H9 (cell line): ENCODE results near the gene CYREN. TPM values are rescaled to one million over a fixed set of nuclear protein-coding genes. Genes with fewer than 3 reads are reported as not detected.
A peak's percentile ranks its signal among the peaks of the same experiment; 100 is the strongest.

ENCODE experiments used
- DNase-seq: peaks from one replicate; pipeline ENCODE4 v3.0.0-alpha.2; 2017
- H2AFZ ChIP-seq: one replicate; pipeline ENCODE4 v1.6.1; 2013; ENCODE audit warnings: mild to moderate bottlenecking, low read length, control low read depth, moderate library complexity
- H2AK5ac ChIP-seq: 2 replicates; pipeline ENCODE4 v1.6.1; 2013; ENCODE audit warnings: low read length, control low read depth, mixed read lengths; ENCODE audit not compliant: insufficient read length
- H2BK120ac ChIP-seq: one replicate; pipeline ENCODE4 v1.6.1; 2013; ENCODE audit warnings: low read depth, mild to moderate bottlenecking, low read length, control low read depth, inconsistent platforms; ENCODE audit not compliant: poor library complexity, severe bottlenecking
- H2BK12ac ChIP-seq: 2 replicates; pipeline ENCODE4 v1.6.1; 2013; ENCODE audit warnings: low read length, control low read depth, mixed read lengths, low read depth; ENCODE audit not compliant: insufficient read length
- H2BK15ac ChIP-seq: 2 replicates; pipeline ENCODE4 v1.6.1; 2013; ENCODE audit warnings: low read depth, low read length, control low read depth
- H2BK20ac ChIP-seq: one replicate; pipeline ENCODE4 v1.6.1; 2013; ENCODE audit warnings: low read depth, mild to moderate bottlenecking, low read length, control low read depth, inconsistent platforms; ENCODE audit not compliant: poor library complexity, severe bottlenecking
- H2BK5ac ChIP-seq: 2 replicates; pipeline ENCODE4 v1.6.1; 2013; ENCODE audit warnings: low read length, control low read depth, mixed read lengths; ENCODE audit not compliant: insufficient read length
- H3K14ac ChIP-seq: 2 replicates; pipeline ENCODE4 v1.6.1; 2013; ENCODE audit warnings: low read length, control low read depth; ENCODE audit not compliant: insufficient read depth
- H3K18ac ChIP-seq: 2 replicates; pipeline ENCODE4 v1.6.1; 2013; ENCODE audit warnings: low read depth, mild to moderate bottlenecking, mixed read lengths, low read length, control low read depth; ENCODE audit not compliant: insufficient read length
- H3K23ac ChIP-seq: 2 replicates; pipeline ENCODE4 v1.6.1; 2013; ENCODE audit warnings: low read length, control low read depth, mixed read lengths, low read depth; ENCODE audit not compliant: insufficient read length
- H3K23me2 ChIP-seq: 2 replicates; pipeline ENCODE4 v1.6.1; 2013; ENCODE audit warnings: low read depth, mild to moderate bottlenecking, mixed read lengths, low read length, control low read depth; ENCODE audit not compliant: insufficient read length, poor library complexity, severe bottlenecking
- H3K27ac ChIP-seq: 2 replicates; pipeline ENCODE4 v1.5.1; 2013; ENCODE audit warnings: low read length, control low read depth, mixed read lengths, low read depth; ENCODE audit not compliant: insufficient read length
- H3K27me3 ChIP-seq: 2 replicates; pipeline ENCODE4 v1.6.1; 2013; ENCODE audit warnings: low read length, control low read depth, inconsistent platforms; ENCODE audit not compliant: insufficient read depth
- H3K4ac ChIP-seq: 2 replicates; pipeline ENCODE4 v1.6.1; 2013; ENCODE audit warnings: low read depth, mild to moderate bottlenecking, control low read depth, inconsistent platforms, low read length, moderate library complexity
- H3K4me1 ChIP-seq: 2 replicates; pipeline ENCODE4 v1.6.1; 2013; ENCODE audit warnings: low read length, control low read depth, inconsistent platforms; ENCODE audit not compliant: insufficient read depth
- H3K4me2 ChIP-seq: 2 replicates; pipeline ENCODE4 v1.6.1; 2013; ENCODE audit warnings: low read length, control low read depth, mixed read lengths; ENCODE audit not compliant: insufficient read length, insufficient read depth
- H3K56ac ChIP-seq: 2 replicates; pipeline ENCODE4 v1.6.1; 2013; ENCODE audit warnings: low read depth, mild to moderate bottlenecking, mixed read lengths, low read length, control low read depth; ENCODE audit not compliant: insufficient read length
- H3K79me1 ChIP-seq: 2 replicates; pipeline ENCODE4 v1.6.1; 2013; ENCODE audit warnings: low read depth, mild to moderate bottlenecking, moderate library complexity, low read length, control low read depth, inconsistent platforms; ENCODE audit not compliant: insufficient read depth, poor library complexity, severe bottlenecking
- H3K79me2 ChIP-seq: 2 replicates; pipeline ENCODE4 v1.6.1; 2013; ENCODE audit warnings: low read length, control low read depth, inconsistent platforms; ENCODE audit not compliant: insufficient read depth
- H3K9ac ChIP-seq: 2 replicates; pipeline ENCODE4 v1.6.1; 2013; ENCODE audit warnings: low read length, control low read depth, mixed read lengths; ENCODE audit not compliant: insufficient read length; ENCODE audit errors: extremely low read depth
- H3K9me3 ChIP-seq: one replicate; pipeline ENCODE4 v1.6.1; 2013; ENCODE audit warnings: low read depth, low read length, inconsistent platforms; ENCODE audit not compliant: control insufficient read depth
- H3T11ph ChIP-seq: one replicate; pipeline ENCODE4 v1.6.1; 2013; ENCODE audit warnings: mild to moderate bottlenecking, low read length, control low read depth, inconsistent platforms
- H4K20me1 ChIP-seq: one replicate; pipeline ENCODE4 v1.6.1; 2013; ENCODE audit not compliant: control insufficient read depth, insufficient read length, insufficient read depth
- H4K5ac ChIP-seq: 2 replicates; pipeline ENCODE4 v1.6.1; 2013; ENCODE audit warnings: low read depth, mild to moderate bottlenecking, mixed read lengths, low read length, control low read depth; ENCODE audit not compliant: insufficient read length
- H4K8ac ChIP-seq: replicated peaks from 2 replicates; pipeline ENCODE4 v1.6.1; 2013; ENCODE audit warnings: low read length, control low read depth, mixed read lengths, low read depth; ENCODE audit not compliant: insufficient read length
- H4K91ac ChIP-seq: 2 replicates; pipeline ENCODE4 v1.6.1; 2013; ENCODE audit warnings: low read depth, mild to moderate bottlenecking, moderate library complexity, mixed read lengths, low read length, control low read depth; ENCODE audit not compliant: insufficient read length
- H3K27ac Mint-ChIP-seq, 3 experiments: 2 replicates in 2 of 3; 3 replicates in 1 of 3; pipeline ENCODE4 v1.8.0; 2020 to 2021; ENCODE audit warnings: mixed read lengths in 3 of 3, mild to moderate bottlenecking in 1 of 3, moderate library complexity in 1 of 3
- H3K27me3 Mint-ChIP-seq: 2 replicates; pipeline ENCODE4 v1.8.0; 2021; ENCODE audit warnings: low read depth, mild to moderate bottlenecking, moderate library complexity, mixed read lengths
- H3K36me3 Mint-ChIP-seq, 3 experiments: 2 replicates in 2 of 3; 3 replicates in 1 of 3; pipeline ENCODE4 v1.8.0; 2020 to 2021; ENCODE audit warnings: low read depth in 3 of 3, mixed read lengths in 3 of 3; ENCODE audit not compliant: insufficient read depth in 1 of 3
- H3K4me1 Mint-ChIP-seq, 2 experiments: 2 replicates each; pipeline ENCODE4 v1.8.0; 2020; ENCODE audit warnings: mixed read lengths in 2 of 2
- H3K4me3 Mint-ChIP-seq, 2 experiments: 2 replicates in 1 of 2; 3 replicates in 1 of 2; pipeline ENCODE4 v1.8.0; 2020 to 2021; ENCODE audit warnings: mild to moderate bottlenecking in 2 of 2, mixed read lengths in 2 of 2, moderate library complexity in 1 of 2
- H3K9me3 Mint-ChIP-seq, 2 experiments: 2 replicates in 1 of 2; 3 replicates in 1 of 2; pipeline ENCODE4 v1.8.0; 2020; ENCODE audit warnings: mild to moderate bottlenecking in 2 of 2, mixed read lengths in 2 of 2, moderate library complexity in 1 of 2
- WGBS: extraction: QIAGEN DNeasy Blood & Tissue Kit; methylation state at CpG from one replicate; pipeline ENCODE4 v1.1.7; 2013; ENCODE audit warnings: missing lambda C conversion rate, low lambda C conversion rate, mixed read lengths; ENCODE audit not compliant: insufficient read length; ENCODE audit errors: extremely low coverage; 5-methylcytosine and 5-hydroxymethylcytosine counted together
- total RNA-seq: library from RNA; stranded (reverse); gene quantifications from 2 replicates; pipeline ENCODE4 v1.2.1, GENCODE V29; 2021
- TF ChIP-seq, protein P1 (sequence below): fragments of 200-600 bp; sonication (generic); conservative IDR thresholded peaks from 3 replicates; pipeline ENCODE4 v1.8.0; 2021; ENCODE audit warnings: antibody characterized with exemption, mild to moderate bottlenecking

The CYREN gene
- total RNA-seq, 1 experiment from 2014 or later = 72.0 TPM

DNA sequence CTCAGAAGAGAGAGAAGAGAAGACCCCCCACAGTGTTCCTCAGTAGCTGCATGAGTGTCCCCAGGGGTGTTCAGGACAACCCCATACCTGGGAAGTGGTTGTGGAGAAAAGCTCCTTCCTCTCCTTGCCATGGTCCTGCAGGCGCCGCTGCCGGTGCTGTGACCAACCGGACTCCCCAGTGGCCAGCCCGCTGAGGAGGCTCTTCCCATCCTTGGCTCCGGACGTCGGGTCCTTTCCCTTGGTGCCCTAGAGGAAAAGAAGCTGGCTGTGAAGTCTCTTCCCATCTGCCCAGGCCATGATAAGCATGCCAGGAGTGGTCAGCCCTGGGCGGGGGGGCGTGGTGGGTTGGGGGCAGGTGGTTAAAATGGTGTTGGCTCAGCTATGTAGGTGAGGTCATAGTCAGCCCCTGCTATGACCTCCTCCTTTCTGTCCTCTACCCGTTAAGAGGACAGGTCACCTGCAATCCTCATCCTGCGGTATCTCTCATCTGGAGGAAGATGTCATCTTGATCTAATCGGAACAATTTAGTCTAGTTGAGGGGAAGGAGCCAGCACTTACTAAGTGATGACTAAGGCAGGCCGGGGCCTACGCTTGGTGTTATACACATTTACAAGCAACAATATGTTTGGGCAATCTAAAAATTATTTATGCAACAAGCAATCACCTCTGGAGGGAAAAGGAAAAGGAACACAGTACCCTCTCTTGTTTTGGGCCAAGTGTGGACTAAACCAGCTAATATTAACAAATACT is 27.6 kb upstream of the CYREN start:
- Histone ChIP-seq H3K23ac (no peak overlapping the region), H2BK20ac (no peak overlapping the region), H2AFZ (no peak overlapping the region), H3K9ac (no peak overlapping the region), H3K18ac (no peak overlapping the region), H4K5ac (no peak overlapping the region), H3K79me1 (no peaks in the 10 kb centered on the region), H3K4ac (no peak overlapping the region), H3K23me2 (no peaks in the 10 kb centered on the region), H2BK12ac (no peak overlapping the region), H3K56ac (no peak overlapping the region), H3K79me2 (no peaks in the 10 kb centered on the region), H3K4me2 (no peak overlapping the region), H4K91ac (no peak overlapping the region), H2BK120ac (no peak overlapping the region), H2BK5ac (no peak overlapping the region), H4K20me1 (no peaks in the 10 kb centered on the region), H2AK5ac (no peak overlapping the region), H4K8ac (no peak overlapping the region), H3K14ac (no peak overlapping the region), H3K27me3 (no peaks in the 10 kb centered on the region), H3K4me1 (no peaks in the 10 kb centered on the region), H3T11ph (no peak overlapping the region), H3K9me3 (no peaks in the 10 kb centered on the region), H2BK15ac (no peak overlapping the region), H3K27ac (no peak overlapping the region)
- no peak for DNase-seq
- Mint-ChIP-seq H3K27me3 (no peaks in the 10 kb centered on the region), H3K4me3 (no peak overlapping the region), H3K9me3 (no peaks in the 10 kb centered on the region), H3K4me1 (peaks cover 0 to 5% of the 10 kb centered on the region in 2 experiments; a peak in 3 of 4 replicates), H3K27ac (peak overlapping the region in 1 of 3 experiments; percentile 23; a peak in 1 of 7 replicates), H3K36me3 (peaks cover 9 to 34% (median 13%) of the 10 kb centered on the region in 3 experiments)
- TF ChIP-seq, protein P1, sequence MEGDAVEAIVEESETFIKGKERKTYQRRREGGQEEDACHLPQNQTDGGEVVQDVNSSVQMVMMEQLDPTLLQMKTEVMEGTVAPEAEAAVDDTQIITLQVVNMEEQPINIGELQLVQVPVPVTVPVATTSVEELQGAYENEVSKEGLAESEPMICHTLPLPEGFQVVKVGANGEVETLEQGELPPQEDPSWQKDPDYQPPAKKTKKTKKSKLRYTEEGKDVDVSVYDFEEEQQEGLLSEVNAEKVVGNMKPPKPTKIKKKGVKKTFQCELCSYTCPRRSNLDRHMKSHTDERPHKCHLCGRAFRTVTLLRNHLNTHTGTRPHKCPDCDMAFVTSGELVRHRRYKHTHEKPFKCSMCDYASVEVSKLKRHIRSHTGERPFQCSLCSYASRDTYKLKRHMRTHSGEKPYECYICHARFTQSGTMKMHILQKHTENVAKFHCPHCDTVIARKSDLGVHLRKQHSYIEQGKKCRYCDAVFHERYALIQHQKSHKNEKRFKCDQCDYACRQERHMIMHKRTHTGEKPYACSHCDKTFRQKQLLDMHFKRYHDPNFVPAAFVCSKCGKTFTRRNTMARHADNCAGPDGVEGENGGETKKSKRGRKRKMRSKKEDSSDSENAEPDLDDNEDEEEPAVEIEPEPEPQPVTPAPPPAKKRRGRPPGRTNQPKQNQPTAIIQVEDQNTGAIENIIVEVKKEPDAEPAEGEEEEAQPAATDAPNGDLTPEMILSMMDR = no peak
- WGBS = no CpG with 5 or more reads among the region's 15 CpGs
